Hepatocyte (in vitro differentiated cells): ENCODE measurements around the gene RPP30. TPM values are rescaled to one million over a fixed set of nuclear protein-coding genes. Genes with fewer than 3 reads are reported as not detected.

Experiments
- DNase-seq: peaks from one replicate; pipeline ENCODE4 v3.0.0-alpha.2; 2016; ENCODE audit warnings: low spot score
- H2AFZ ChIP-seq: fragments of 200-600 bp; sonication (generic); 2 replicates; pipeline ENCODE4 v1.6.0; 2016; ENCODE audit warnings: antibody characterized with exemption, mild to moderate bottlenecking
- H3K27ac ChIP-seq: fragments of 200-600 bp; sonication (generic); 2 replicates; pipeline ENCODE4 v1.5.1; 2016; ENCODE audit warnings: mild to moderate bottlenecking
- H3K27me3 ChIP-seq: fragments of 200-600 bp; sonication (generic); 2 replicates; pipeline ENCODE4 v1.6.1; 2016
- H3K36me3 ChIP-seq: fragments of 200-600 bp; sonication (generic); replicated peaks from 2 replicates; pipeline ENCODE4 v1.5.1; 2016; ENCODE audit warnings: low read depth; ENCODE audit not compliant: insufficient read depth
- H3K4me1 ChIP-seq: fragments of 200-600 bp; sonication (generic); 2 replicates; pipeline ENCODE4 v1.5.1; 2016; ENCODE audit warnings: mild to moderate bottlenecking, moderate library complexity; ENCODE audit not compliant: insufficient read depth
- H3K4me2 ChIP-seq: fragments of 200-600 bp; sonication (generic); 2 replicates; pipeline ENCODE4 v1.6.0; 2016
- H3K4me3 ChIP-seq: fragments of 200-600 bp; sonication (generic); 2 replicates; pipeline ENCODE4 v1.5.1; 2016; ENCODE audit warnings: mild to moderate bottlenecking
- H3K79me2 ChIP-seq: fragments of 200-600 bp; sonication (generic); 2 replicates; pipeline ENCODE4 v1.6.0; 2017; ENCODE audit warnings: mild to moderate bottlenecking
- H3K9me2 ChIP-seq: fragments of 200-600 bp; sonication (generic); replicated peaks from 2 replicates; pipeline ENCODE4 v1.6.0; 2017; ENCODE audit warnings: mild to moderate bottlenecking; ENCODE audit not compliant: insufficient read depth
- H3K9me3 ChIP-seq: fragments of 200-600 bp; sonication (generic); 2 replicates; pipeline ENCODE4 v1.5.1; 2016; ENCODE audit warnings: low read depth, mild to moderate bottlenecking
- H4K20me1 ChIP-seq: fragments of 200-600 bp; sonication (generic); 2 replicates; pipeline ENCODE4 v1.6.0; 2016; ENCODE audit warnings: mild to moderate bottlenecking; ENCODE audit not compliant: insufficient read depth, poor library complexity, severe bottlenecking
- CTCF ChIP-seq: fragments of 200-600 bp; sonication (generic); IDR thresholded peaks from 2 replicates; pipeline ENCODE4 v1.5.1; 2016; ENCODE audit warnings: antibody characterized with exemption, mild to moderate bottlenecking; ENCODE audit not compliant: poor library complexity
- EZH2 ChIP-seq: fragments of 200-600 bp; sonication (generic); IDR thresholded peaks from 2 replicates; pipeline ENCODE4 v1.6.1; 2016; ENCODE audit warnings: antibody characterized with exemption, mild to moderate bottlenecking, borderline replicate concordance
- EZH2phosphoT487 ChIP-seq: fragments of 200-600 bp; sonication (generic); IDR thresholded peaks from one replicate; pipeline ENCODE4 v1.6.1; 2018; ENCODE audit warnings: antibody characterized with exemption, mild to moderate bottlenecking, low read depth, moderate library complexity; ENCODE audit not compliant: unreplicated experiment, severe bottlenecking
- WGBS: methylation state at CpG from one replicate; pipeline ENCODE4 v1.1.6; 2016; ENCODE audit warnings: low lambda C conversion rate; ENCODE audit errors: missing lambda C conversion rate; 5-methylcytosine and 5-hydroxymethylcytosine counted together
- polyA plus RNA-seq: library from polyadenylated mRNA; unstranded; fragments of >200 nt; fragmentation: Nextera tagmentation; extraction: Ambion mirVana; gene quantifications from 2 replicates; pipeline ENCODE4 v1.2.1, GENCODE V29; 2016
- total RNA-seq: library from RNA; depleted of rRNA; stranded (reverse); fragments of >200 nt; gene quantifications from 2 replicates; pipeline ENCODE4 v1.2.3, GENCODE V29; 2014

Gene RPP30
- total and polyA plus RNA-seq, 2 experiments from 2014 or later = 33.1 to 38.6 TPM

GRCh38 chr10:90930971-90931871, 59.4 kb downstream of the RPP30 start:
- Histone ChIP-seq H3K9me3 (no peaks in the 10 kb centered on the region), H3K4me3 (no peak overlapping the region), H4K20me1 (no peaks in the 10 kb centered on the region), H3K36me3 (no peaks in the 10 kb centered on the region), H3K79me2 (no peaks in the 10 kb centered on the region), H3K4me1 (peaks cover 30% of the 10 kb centered on the region), H3K9me2 (no peaks in the 10 kb centered on the region), H3K27me3 (no peaks in the 10 kb centered on the region), H3K4me2 (peak overlapping the region; percentile 30), H3K27ac (peak overlapping the region; percentile 90), H2AFZ (no peak overlapping the region)
- 35% methylated on average over 6 of the region's 6 CpGs for WGBS
- TF ChIP-seq EZH2 (no peak), EZH2phosphoT487 (no peak), CTCF (no peak)
- peak; percentile 67 for DNase-seq

- Histone ChIP-seq H3K4me2 (no peak overlapping the region), H4K20me1 (no peaks in the 10 kb centered on the region), H3K27me3 (no peaks in the 10 kb centered on the region), H3K36me3 (no peaks in the 10 kb centered on the region), H3K4me1 (peaks cover 19% of the 10 kb centered on the region), H3K4me3 (no peak overlapping the region), H3K27ac (no peak overlapping the region), H2AFZ (no peak overlapping the region), H3K9me2 (no peaks in the 10 kb centered on the region), H3K79me2 (no peaks in the 10 kb centered on the region), H3K9me3 (no peaks in the 10 kb centered on the region)
- DNase-seq = no peak
- TF ChIP-seq CTCF (no peak), EZH2 (no peak), EZH2phosphoT487 (no peak)
- 78% methylated on average over 5 of the region's 5 CpGs for WGBS
These were observed 64.0 kb downstream of the RPP30 start for GRCh38 chr10:90935581-90936275.

GRCh38 chr10:90936276-90936659, 64.5 kb downstream of the RPP30 start:
- Histone ChIP-seq H4K20me1 (no peaks in the 10 kb centered on the region), H3K36me3 (no peaks in the 10 kb centered on the region), H3K9me3 (no peaks in the 10 kb centered on the region), H2AFZ (no peak overlapping the region), H3K9me2 (no peaks in the 10 kb centered on the region), H3K79me2 (no peaks in the 10 kb centered on the region), H3K27me3 (no peaks in the 10 kb centered on the region), H3K27ac (no peak overlapping the region), H3K4me2 (no peak overlapping the region), H3K4me3 (no peak overlapping the region), H3K4me1 (peaks cover 14% of the 10 kb centered on the region)
- TF ChIP-seq EZH2phosphoT487 (no peak), EZH2 (no peak), CTCF (no peak)
- no peak for DNase-seq
- WGBS = 82% methylated on average over 2 of the region's 2 CpGs
